ENCODE measurements around the gene COL19A1. TPM values are rescaled to one million over a fixed set of nuclear protein-coding genes. Genes with fewer than 3 reads are reported as not detected.
A peak's percentile ranks its signal among the peaks of the same experiment; 100 is the strongest.

COL19A1 gene
- total and polyA plus RNA-seq, 9 of the 15 experiments (the other 6 are each of a cell fraction or from before 2014, with no cell fraction given): not detected

DNA sequence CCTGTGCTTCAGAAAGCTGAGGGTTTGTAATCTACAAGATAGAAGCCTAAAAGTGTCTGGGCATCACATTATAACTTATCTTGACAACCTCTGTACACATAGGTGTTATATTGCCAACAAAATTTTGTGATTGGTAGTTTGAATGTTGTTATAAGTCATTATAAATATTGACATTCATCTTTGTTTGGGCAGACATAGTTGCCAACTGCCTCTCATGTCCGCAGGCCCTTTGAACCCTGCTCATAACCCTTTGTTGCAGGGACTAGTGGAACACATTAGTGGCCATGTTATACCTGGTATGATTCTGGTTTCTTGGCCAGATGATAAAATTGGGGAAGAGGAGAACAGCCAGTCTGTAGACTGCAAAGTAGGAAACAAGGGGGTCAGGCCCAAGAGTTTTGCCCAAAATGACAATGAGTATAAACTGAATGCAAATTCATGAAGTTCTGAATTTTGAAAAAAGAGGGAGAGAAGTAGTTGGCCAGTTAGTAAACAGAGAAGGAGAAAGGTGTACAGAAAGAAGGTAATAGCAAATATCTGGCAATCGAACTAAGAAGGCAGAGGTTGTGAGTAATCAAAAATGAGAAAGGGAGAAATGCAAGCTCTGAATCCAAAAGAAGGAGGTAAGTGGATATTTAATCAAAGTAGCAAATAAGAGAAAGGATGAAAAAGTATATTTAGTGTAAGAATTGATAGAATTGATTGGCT, 48.0 kb upstream of the COL19A1 start:
- no peak for ATAC-seq
- 39% methylated on average over 2 of the region's 2 CpGs for WGBS (ENCODE audit: insufficient coverage, low coverage, missing lambda C conversion rate)
- BruUV-seq (replicated peaks): no TSS peak

DNA sequence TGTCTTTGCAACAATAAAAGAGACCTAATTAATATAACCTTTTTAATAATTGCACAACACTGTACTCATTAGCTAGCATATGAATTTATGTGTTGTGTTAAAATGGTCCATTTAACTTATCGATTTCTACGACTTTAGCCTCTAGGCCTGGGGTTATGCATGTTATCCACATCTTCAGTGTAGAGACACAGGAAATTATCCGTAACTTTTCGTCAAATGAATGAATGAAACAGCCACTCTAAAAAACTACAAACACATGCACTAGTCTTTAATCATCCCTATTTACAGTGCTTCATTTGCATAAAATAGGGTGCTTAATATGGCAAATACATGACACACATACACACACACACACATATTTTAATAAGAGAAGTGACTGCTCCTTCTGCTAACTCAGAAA, 47.2 kb upstream of the COL19A1 start:
- Histone ChIP-seq H3K79me2 (ENCODE audit: control insufficient read depth, insufficient read depth, low read length) (no peaks in the 10 kb centered on the region), H3K9ac (ENCODE audit: insufficient read depth in 1 of 2, low read depth in 2 of 2, low read length in 2 of 2) (no peak overlapping the region), H3K27me3 (ENCODE audit: control insufficient read depth in 2 of 2, insufficient read depth in 2 of 2, low read length in 2 of 2) (no peaks in the 10 kb centered on the region), H3K9me1 (ENCODE audit: control insufficient read depth, insufficient read depth, low read length) (no peaks in the 10 kb centered on the region), H3K4me2 (ENCODE audit: insufficient read depth, low read length) (no peak overlapping the region), H3K4me3 (no peak overlapping the region), H4K20me1 (replicated peaks; ENCODE audit: control insufficient read depth, insufficient read depth, low read length) (no peaks in the 10 kb centered on the region), H3K4me1 (replicated peaks in 1 of 2; ENCODE audit: control insufficient read depth in 2 of 2, insufficient read depth in 2 of 2, low read length in 2 of 2) (peaks cover 0 to 4% of the 10 kb centered on the region in 2 experiments; a peak in 1 of 5 replicates), H3K27ac (ENCODE audit: extremely low read depth, low read depth, low read length) (no peak overlapping the region), H2AFZ (ENCODE audit: low read depth, low read length) (no peak overlapping the region), H3K9me3 (replicated peaks; ENCODE audit: control insufficient read depth, insufficient read depth, low read depth, low read length) (no peaks in the 10 kb centered on the region), H3K36me3 (ENCODE audit: control insufficient read depth, insufficient read depth, low read length) (no peaks in the 10 kb centered on the region)
- in situ Hi-C loops (cut with MboI) (no loop called here), intact Hi-C loops (cut with micrococcal nuclease) (no loop called here)
- POLR2A ChIA-PET: no interaction called here
- FAIRE-seq: no peak
- 49% methylated on average over 4 of the region's 4 CpGs for WGBS (ENCODE audit: insufficient coverage, low coverage, missing lambda C conversion rate)
- no peak for DNase-seq (ENCODE audit: extremely low read depth in 1 of 4, low spot score in 3 of 4)
- no peak for ATAC-seq
- CTCF ChIA-PET (ENCODE audit: low intra/inter-chr PET ratio): no interaction called here
- no TSS peak for BruUV-seq (replicated peaks)
- TF ChIP-seq ZNF232 (CRISPR knock-in tag; IDR thresholded peaks at IDR 0.05) (no peak), COPS2 (conservative IDR thresholded peaks at IDR 0.05) (no peak), POLR2AphosphoS5 (IDR thresholded peaks at IDR 0.05; ENCODE audit: control insufficient read depth, insufficient read depth, low read depth, low read length) (no peak), ZNF444 (CRISPR knock-in tag; IDR thresholded peaks at IDR 0.05) (no peak), TAL1 (IDR thresholded peaks at IDR 0.05) (no peak)
- TF ChIP-seq, protein P1, sequence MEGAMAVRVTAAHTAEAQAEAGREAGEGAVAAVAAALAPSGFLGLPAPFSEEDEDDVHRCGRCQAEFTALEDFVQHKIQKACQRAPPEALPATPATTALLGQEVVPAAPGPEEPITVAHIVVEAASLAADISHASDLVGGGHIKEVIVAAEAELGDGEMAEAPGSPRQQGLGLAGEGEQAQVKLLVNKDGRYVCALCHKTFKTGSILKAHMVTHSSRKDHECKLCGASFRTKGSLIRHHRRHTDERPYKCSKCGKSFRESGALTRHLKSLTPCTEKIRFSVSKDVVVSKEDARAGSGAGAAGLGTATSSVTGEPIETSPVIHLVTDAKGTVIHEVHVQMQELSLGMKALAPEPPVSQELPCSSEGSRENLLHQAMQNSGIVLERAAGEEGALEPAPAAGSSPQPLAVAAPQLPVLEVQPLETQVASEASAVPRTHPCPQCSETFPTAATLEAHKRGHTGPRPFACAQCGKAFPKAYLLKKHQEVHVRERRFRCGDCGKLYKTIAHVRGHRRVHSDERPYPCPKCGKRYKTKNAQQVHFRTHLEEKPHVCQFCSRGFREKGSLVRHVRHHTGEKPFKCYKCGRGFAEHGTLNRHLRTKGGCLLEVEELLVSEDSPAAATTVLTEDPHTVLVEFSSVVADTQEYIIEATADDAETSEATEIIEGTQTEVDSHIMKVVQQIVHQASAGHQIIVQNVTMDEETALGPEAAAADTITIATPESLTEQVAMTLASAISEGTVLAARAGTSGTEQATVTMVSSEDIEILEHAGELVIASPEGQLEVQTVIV (CRISPR knock-in tag; IDR thresholded peaks at IDR 0.05; ENCODE audit: borderline replicate concordance): no peak
- TF ChIP-seq, protein P2, sequence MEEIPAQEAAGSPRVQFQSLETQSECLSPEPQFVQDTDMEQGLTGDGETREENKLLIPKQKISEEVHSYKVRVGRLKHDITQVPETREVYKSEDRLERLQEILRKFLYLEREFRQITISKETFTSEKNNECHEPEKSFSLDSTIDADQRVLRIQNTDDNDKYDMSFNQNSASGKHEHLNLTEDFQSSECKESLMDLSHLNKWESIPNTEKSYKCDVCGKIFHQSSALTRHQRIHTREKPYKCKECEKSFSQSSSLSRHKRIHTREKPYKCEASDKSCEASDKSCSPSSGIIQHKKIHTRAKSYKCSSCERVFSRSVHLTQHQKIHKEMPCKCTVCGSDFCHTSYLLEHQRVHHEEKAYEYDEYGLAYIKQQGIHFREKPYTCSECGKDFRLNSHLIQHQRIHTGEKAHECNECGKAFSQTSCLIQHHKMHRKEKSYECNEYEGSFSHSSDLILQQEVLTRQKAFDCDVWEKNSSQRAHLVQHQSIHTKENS (CRISPR knock-in tag; IDR thresholded peaks at IDR 0.05): no peak
- TF ChIP-seq, protein P3, sequence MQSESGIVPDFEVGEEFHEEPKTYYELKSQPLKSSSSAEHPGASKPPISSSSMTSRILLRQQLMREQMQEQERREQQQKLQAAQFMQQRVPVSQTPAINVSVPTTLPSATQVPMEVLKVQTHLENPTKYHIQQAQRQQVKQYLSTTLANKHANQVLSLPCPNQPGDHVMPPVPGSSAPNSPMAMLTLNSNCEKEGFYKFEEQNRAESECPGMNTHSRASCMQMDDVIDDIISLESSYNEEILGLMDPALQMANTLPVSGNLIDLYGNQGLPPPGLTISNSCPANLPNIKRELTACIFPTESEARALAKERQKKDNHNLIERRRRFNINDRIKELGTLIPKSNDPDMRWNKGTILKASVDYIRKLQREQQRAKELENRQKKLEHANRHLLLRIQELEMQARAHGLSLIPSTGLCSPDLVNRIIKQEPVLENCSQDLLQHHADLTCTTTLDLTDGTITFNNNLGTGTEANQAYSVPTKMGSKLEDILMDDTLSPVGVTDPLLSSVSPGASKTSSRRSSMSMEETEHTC (IDR thresholded peaks at IDR 0.05): no peak

More for the DNA sequence above, 48.0 kb upstream of the COL19A1 start:
- CTCF ChIA-PET (ENCODE audit: low intra/inter-chr PET ratio): no interaction called here
- FAIRE-seq (no peak), DNase-seq (ENCODE audit: extremely low read depth in 1 of 4, low spot score in 3 of 4) (no peak)
- no peaks in the 10 kb centered on the region for H4K20me1 ChIP-seq (replicated peaks; ENCODE audit: control insufficient read depth, insufficient read depth, low read length)
- POLR2A ChIA-PET: no interaction called here
- H3K27me3 ChIP-seq (ENCODE audit: control insufficient read depth in 2 of 2, insufficient read depth in 2 of 2, low read length in 2 of 2): no peaks in the 10 kb centered on the region
- no peaks in the 10 kb centered on the region for H3K36me3 ChIP-seq (ENCODE audit: control insufficient read depth, insufficient read depth, low read length)
- H3K9me1 ChIP-seq (ENCODE audit: control insufficient read depth, insufficient read depth, low read length): no peaks in the 10 kb centered on the region
- H3K4me2 ChIP-seq (ENCODE audit: insufficient read depth, low read length): no peak overlapping the region
- H2AFZ ChIP-seq (ENCODE audit: low read depth, low read length): peak overlapping the region; percentile 25; the same call in 1 of the 2 replicates
- intact Hi-C loops (cut with micrococcal nuclease) (no loop called here), in situ Hi-C loops (cut with MboI) (no loop called here)
- no peak for TF ChIP-seq ZNF146 (CRISPR knock-in tag; IDR thresholded peaks at IDR 0.05; ENCODE audit: unreplicated experiment)
- no peak for TF ChIP-seq PTTG1 (tag; IDR thresholded peaks at IDR 0.05; ENCODE audit: low read depth)
- TF ChIP-seq E2F3 (CRISPR knock-in tag; IDR thresholded peaks at IDR 0.05): no peak
- H3K79me2 ChIP-seq (ENCODE audit: control insufficient read depth, insufficient read depth, low read length): no peaks in the 10 kb centered on the region
- no peak overlapping the region for H3K27ac ChIP-seq (ENCODE audit: extremely low read depth, low read depth, low read length)
- H3K4me1 ChIP-seq (replicated peaks in 1 of 2; ENCODE audit: control insufficient read depth in 2 of 2, insufficient read depth in 2 of 2, low read length in 2 of 2): peaks cover 0 to 11% of the 10 kb centered on the region in 2 experiments; a peak in 3 of 5 replicates
- H3K4me3 ChIP-seq: no peak overlapping the region
- no peak overlapping the region for H3K9ac ChIP-seq (ENCODE audit: insufficient read depth in 1 of 2, low read depth in 2 of 2, low read length in 2 of 2)
- H3K9me3 ChIP-seq (replicated peaks; ENCODE audit: control insufficient read depth, insufficient read depth, low read depth, low read length): no peaks in the 10 kb centered on the region
